HT-29 (cell line): ENCODE results near the gene CFL2. TPM values are rescaled to one million over a fixed set of nuclear protein-coding genes. Genes with fewer than 3 reads are reported as not detected.
"Not testable (repeated sequence)": the region's sequence is repeated elsewhere in the genome, so short reads cannot be mapped to it uniquely, and the experiment has no call there.

ENCODE experiments used
- DNase-seq: peaks from one replicate; pipeline ENCODE4 v3.0.0-alpha.2; 2015; ENCODE audit warnings: low spot score
- total RNA-seq: library from RNA; depleted of rRNA; stranded (reverse); fragments of >200 nt; shearing (Covaris generic); gene quantifications from 2 replicates; pipeline ENCODE4 v1.2.3, GENCODE V29; 2014

The CFL2 gene
- total RNA-seq, 1 experiment from 2014 or later, result 4.4 TPM

- no peak for DNase-seq
These were observed 2.3 kb downstream of the CFL2 start for GRCh38 chr14:34711796-34712712.

DNA sequence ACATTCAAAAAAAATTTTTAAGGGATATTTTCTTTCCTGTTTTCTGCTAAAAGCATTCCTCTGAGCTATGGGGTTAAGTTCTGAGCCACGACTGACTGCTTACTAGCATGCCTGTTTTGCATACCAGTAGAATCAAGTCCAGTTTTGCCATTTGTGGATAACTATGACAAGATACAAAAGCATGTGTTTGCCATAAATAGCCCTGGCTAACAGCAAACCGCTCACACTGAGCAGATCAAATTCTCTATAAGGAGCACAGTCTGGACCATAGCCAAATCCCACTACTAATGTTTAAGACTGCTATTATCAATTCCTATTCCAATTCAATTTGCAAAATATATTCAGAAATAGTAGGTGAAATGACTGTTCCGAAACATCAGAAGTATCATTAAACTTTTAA, 3.2 kb downstream of the CFL2 start:
- DNase-seq, result no peak

GRCh38 chr14:34710744-34711143, 3.6 kb downstream of the CFL2 start:
- no peak for DNase-seq

- DNase-seq, result no peak
These were observed 4.4 kb downstream of the CFL2 start for GRCh38 chr14:34710006-34710405.

- no peak for DNase-seq
These were observed 6.7 kb downstream of the CFL2 start for GRCh38 chr14:34707722-34708121.

- no peak for DNase-seq
These were observed 12.6 kb downstream of the CFL2 start for GRCh38 chr14:34701808-34702207.

GRCh38 chr14:34700622-34701130, 13.7 kb downstream of the CFL2 start:
- DNase-seq, result peak; percentile 13

GRCh38 chr14:34699873-34700621, 14.3 kb downstream of the CFL2 start:
- DNase-seq, result peak; percentile 31

- DNase-seq, result not testable (repeated sequence)
These were observed 20.2 kb downstream of the CFL2 start for GRCh38 chr14:34694216-34694615.

GRCh38 chr14:34693228-34693939, 21.0 kb downstream of the CFL2 start:
- DNase-seq, result peak; percentile 35

DNA sequence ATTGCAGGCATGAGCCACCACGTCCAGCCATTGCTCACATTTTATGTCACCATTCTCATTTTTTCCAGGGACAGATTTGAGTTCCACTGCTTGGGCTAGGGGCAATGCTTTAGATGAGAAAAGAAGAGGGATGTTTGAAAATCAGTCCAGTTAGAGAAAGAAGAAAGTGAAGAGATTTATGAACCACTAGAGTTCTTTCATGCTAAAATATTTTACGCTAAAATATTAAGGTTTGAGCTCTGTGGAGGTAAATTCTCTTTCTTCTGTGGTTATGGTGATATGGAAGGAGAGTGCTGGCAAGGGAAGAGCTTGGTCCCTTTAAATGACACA, 21.5 kb downstream of the CFL2 start:
- no peak for DNase-seq

DNA sequence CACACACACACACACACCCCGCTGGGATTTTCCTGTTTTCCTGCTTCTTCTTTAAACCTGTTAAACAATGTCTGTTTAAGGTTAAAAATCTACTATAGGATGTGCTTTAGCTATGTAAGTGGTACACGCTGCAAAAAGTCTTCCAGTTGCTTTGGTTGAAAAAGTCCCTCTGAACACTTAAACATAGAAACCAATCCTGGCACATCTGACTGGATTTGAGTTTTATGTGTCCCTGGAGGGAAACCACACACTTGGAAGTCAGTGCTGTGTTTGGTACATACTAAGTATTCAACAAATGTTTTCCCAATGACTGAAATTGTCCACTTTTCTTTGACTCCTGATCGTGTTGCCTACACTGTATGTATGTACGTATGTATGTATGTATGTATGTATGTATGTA, 22.0 kb downstream of the CFL2 start:
- DNase-seq, result no peak

DNA sequence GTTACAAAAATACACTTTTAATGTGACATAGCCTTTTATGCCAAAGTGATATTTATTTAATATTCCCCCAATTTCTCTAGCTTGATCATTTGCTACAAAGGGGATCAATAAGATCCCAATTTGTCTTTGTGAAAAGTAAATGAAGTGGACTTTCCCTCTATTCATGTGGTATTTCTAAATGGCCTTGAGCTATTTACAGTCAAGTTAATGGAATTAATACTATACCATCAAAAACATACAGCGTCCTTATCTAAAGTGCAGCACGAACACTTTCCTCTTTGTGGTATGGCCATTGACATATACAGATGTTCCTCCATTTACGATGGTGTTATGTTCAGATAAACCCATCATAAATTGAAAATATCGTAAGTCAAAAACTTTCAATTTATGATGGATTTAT, 23.2 kb downstream of the CFL2 start:
- no peak for DNase-seq

DNA sequence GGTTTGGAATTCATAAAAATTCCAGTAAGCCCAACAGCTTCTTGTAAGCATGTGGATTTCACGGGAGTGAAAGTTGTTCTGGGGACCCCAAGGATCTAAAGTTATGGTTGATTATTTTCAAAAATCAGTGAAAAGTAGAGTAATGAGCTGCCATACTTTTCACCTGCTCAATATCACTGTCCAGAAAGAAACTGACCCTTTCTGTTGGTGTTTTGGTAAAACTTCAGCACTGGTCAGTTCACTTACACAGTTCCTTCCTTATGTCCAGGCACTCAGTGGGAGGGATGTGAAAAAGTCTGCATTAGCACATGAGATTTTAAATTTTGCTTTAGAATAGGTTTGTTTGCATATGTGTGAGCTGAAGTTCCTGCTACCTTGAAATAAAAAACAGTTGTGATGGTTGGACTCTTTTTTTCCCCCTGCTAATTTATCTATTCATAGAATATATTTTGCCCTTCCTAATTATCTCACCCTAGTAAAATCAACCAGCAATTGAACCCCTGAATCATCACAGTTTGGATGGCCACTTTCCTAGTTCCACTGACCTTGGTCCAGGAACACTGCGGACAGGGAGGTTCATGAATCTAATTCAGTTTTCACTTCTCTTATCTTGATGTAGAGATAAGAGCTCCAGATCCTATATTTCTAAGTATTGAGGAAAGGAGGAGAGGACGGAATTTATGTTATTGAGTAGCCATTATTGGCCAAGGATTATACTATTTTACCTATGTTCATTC, 25.8 kb downstream of the CFL2 start:
- no peak for DNase-seq

GRCh38 chr14:34685819-34686428, 28.5 kb downstream of the CFL2 start:
- DNase-seq, result no peak

GRCh38 chr14:34684578-34684977, 29.8 kb downstream of the CFL2 start:
- no peak for DNase-seq

GRCh38 chr14:34682787-34683321, 31.5 kb downstream of the CFL2 start:
- DNase-seq, result no peak

GRCh38 chr14:34680806-34681479, 33.5 kb downstream of the CFL2 start:
- no peak for DNase-seq

- DNase-seq, result no peak
These were observed 35.7 kb downstream of the CFL2 start for GRCh38 chr14:34678735-34679134.

DNA sequence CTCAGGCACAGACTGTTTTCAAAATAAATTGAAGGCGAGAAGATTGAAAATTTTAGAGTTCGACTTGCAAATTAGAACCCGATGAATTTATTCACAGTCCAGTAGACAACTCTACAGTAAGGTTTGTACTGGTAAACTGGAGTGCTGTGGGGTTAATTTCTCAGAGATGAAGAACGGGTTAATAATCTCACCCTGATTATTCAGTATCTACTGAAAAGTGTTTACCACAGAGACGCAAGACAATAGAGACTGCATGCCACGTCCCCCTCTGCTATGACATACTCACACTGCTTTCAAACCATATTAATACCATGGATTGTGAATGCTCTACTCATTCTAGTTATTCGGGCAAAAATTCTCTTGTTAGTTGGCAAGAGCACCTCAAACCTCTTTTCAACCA, 36.1 kb downstream of the CFL2 start:
- DNase-seq, result no peak
